SK-N-SH (cell line): Measurements from ENCODE around the gene PDE4B. TPM values are rescaled to one million over a fixed set of nuclear protein-coding genes. Genes with fewer than 3 reads are reported as not detected.
A peak's percentile ranks its signal among the peaks of the same experiment; 100 is the strongest.

ENCODE experiments used
- CTCF ChIA-PET: fragments of 300-600, 350-600 bp; formaldehyde crosslinking; extraction: SDS; loops from one replicate; lab custom pipeline; 2021; lab: Yijun Ruan, JAX
- POLR2A ChIA-PET: fragments of 350-600 bp; sonication (Branson Sonifier 250); formaldehyde crosslinking; extraction: SDS; loops from one replicate; lab custom pipeline; 2020; ENCODE audit warnings: antibody characterized with exemption, inconsistent platforms; lab: Yijun Ruan, JAX
- DNase-seq: peaks from one replicate; pipeline ENCODE4 v3.0.0; 2012
- H2AFZ ChIP-seq: fragments of 200-600 bp; sonication (generic); 2 replicates; pipeline ENCODE4 v1.8.1; 2016; ENCODE audit warnings: antibody characterized with exemption, mild to moderate bottlenecking, low read depth
- H3F3A ChIP-seq: fragments of 200-600 bp; sonication (generic); replicated peaks from 2 replicates; pipeline ENCODE3; 2016; ENCODE audit warnings: antibody characterized with exemption, mild to moderate bottlenecking; ENCODE audit not compliant: insufficient read depth
- H3K27ac ChIP-seq, 2 experiments: fragments of 200-500 bp in 1 of 2; fragments of 200-600 bp in 1 of 2; sonication (Bioruptor generic) in 1 of 2; sonication (generic), shearing (Covaris generic) in 1 of 2; 2 replicates each; pipeline versions ENCODE4 v1.5.1 to v1.6.1; 2014 to 2016; ENCODE audit warnings: low read depth in 2 of 2, inconsistent platforms in 1 of 2, low read length in 1 of 2, mild to moderate bottlenecking in 1 of 2, mixed read lengths in 1 of 2
- H3K27me3 ChIP-seq: fragments of 200-600 bp; sonication (generic), shearing (Covaris generic); 2 replicates; pipeline ENCODE4 v1.6.1; 2016; ENCODE audit warnings: mixed run types; ENCODE audit not compliant: insufficient read depth
- H3K36me3 ChIP-seq, 2 experiments: fragments of 200-500 bp in 1 of 2; fragments of 200-600 bp in 1 of 2; sonication (Bioruptor generic) in 1 of 2; sonication (generic) in 1 of 2; replicated peaks in 1 of 2; 2 replicates each; pipeline versions ENCODE3 to v1.5.1; 2014 to 2016; ENCODE audit warnings: low read length in 1 of 2, mild to moderate bottlenecking in 1 of 2; ENCODE audit not compliant: insufficient read depth in 2 of 2, control insufficient read depth in 1 of 2
- H3K4me1 ChIP-seq, 2 experiments: fragments of 200-500 bp in 1 of 2; fragments of 200-600 bp in 1 of 2; sonication (Bioruptor generic) in 1 of 2; sonication (generic), shearing (Covaris generic) in 1 of 2; 2 replicates each; pipeline versions ENCODE4 v1.5.1 to v1.6.1; 2014 to 2016; ENCODE audit warnings: low read depth in 1 of 2, low read length in 1 of 2, mixed run types in 1 of 2; ENCODE audit not compliant: insufficient read depth in 2 of 2, control insufficient read depth in 1 of 2
- H3K4me2 ChIP-seq: fragments of 200-600 bp; sonication (generic), shearing (Covaris generic); 2 replicates; pipeline ENCODE4 v1.6.1; 2017; ENCODE audit warnings: mixed run types
- H3K4me3 ChIP-seq, 2 experiments: fragments of 200-500 bp in 1 of 2; fragments of 200-600 bp in 1 of 2; sonication (Bioruptor generic) in 1 of 2; sonication (generic), shearing (Covaris generic) in 1 of 2; 2 replicates each; pipeline versions ENCODE4 v1.5.1 to v1.8.1; 2014 to 2016; ENCODE audit warnings: low read depth in 2 of 2, inconsistent platforms in 1 of 2, low read length in 1 of 2, mild to moderate bottlenecking in 1 of 2, mixed read lengths in 1 of 2, moderate library complexity in 1 of 2
- H3K79me2 ChIP-seq: fragments of 200-600 bp; sonication (generic); 2 replicates; pipeline ENCODE4 v1.8.1; 2017; ENCODE audit warnings: mild to moderate bottlenecking; ENCODE audit not compliant: insufficient read depth
- H3K9ac ChIP-seq: fragments of 200-600 bp; sonication (generic); 2 replicates; pipeline ENCODE4 v1.6.1; 2017; ENCODE audit warnings: mixed run types
- H3K9me2 ChIP-seq: fragments of 200-600 bp; sonication (generic); 2 replicates; pipeline ENCODE4 v1.6.1; 2017; ENCODE audit warnings: mixed run types
- H3K9me3 ChIP-seq: fragments of 200-600 bp; sonication (generic); 2 replicates; pipeline ENCODE4 v1.6.1; 2017; ENCODE audit warnings: mixed run types, mild to moderate bottlenecking, moderate library complexity
- H4K20me1 ChIP-seq: fragments of 200-600 bp; sonication (generic); 2 replicates; pipeline ENCODE4 v1.6.1; 2017; ENCODE audit warnings: mild to moderate bottlenecking, mixed run types; ENCODE audit not compliant: insufficient read depth
- ELF1 ChIP-seq: IDR thresholded peaks from 2 replicates; pipeline ENCODE4 v1.4.0; 2012
- EZH2phosphoT487 ChIP-seq: fragments of 200-600 bp; sonication (generic); IDR thresholded peaks from 2 replicates; pipeline ENCODE4 v1.6.1; 2017; ENCODE audit warnings: low read depth, mixed run types, mild to moderate bottlenecking, antibody characterized with exemption, moderate library complexity, borderline replicate concordance
- FOSL2 ChIP-seq: IDR thresholded peaks from 2 replicates; pipeline ENCODE4 v1.4.0; 2012; ENCODE audit warnings: low read depth, mild to moderate bottlenecking, moderate library complexity, borderline replicate concordance
- GABPA ChIP-seq: IDR thresholded peaks from 2 replicates; pipeline ENCODE4 v1.4.0; 2012; ENCODE audit warnings: low read depth, mild to moderate bottlenecking
- IRF3 ChIP-seq: fragments of 150-350 bp; IDR thresholded peaks from 2 replicates; pipeline ENCODE4 v1.6.1; 2016; ENCODE audit warnings: mild to moderate bottlenecking, low read depth, low read length
- JUND ChIP-seq: IDR thresholded peaks from 2 replicates; pipeline ENCODE4 v1.4.0; 2012
- MAX ChIP-seq: IDR thresholded peaks from 2 replicates; pipeline ENCODE4 v1.4.0; 2012; ENCODE audit warnings: low read depth
- PBX3 ChIP-seq: IDR thresholded peaks from 2 replicates; pipeline ENCODE4; 2012
- RAD21 ChIP-seq: IDR thresholded peaks from 2 replicates; pipeline ENCODE4 v1.6.1; 2012; ENCODE audit warnings: mild to moderate bottlenecking, low read length
- RCOR1 ChIP-seq: fragments of 150-350 bp; IDR thresholded peaks from 2 replicates; pipeline ENCODE4 v1.6.1; 2017; ENCODE audit warnings: antibody characterized with exemption, low read length
- SIN3A ChIP-seq: IDR thresholded peaks from 2 replicates; pipeline ENCODE4 v1.6.1; 2012; ENCODE audit warnings: low read depth, mild to moderate bottlenecking, low read length, moderate library complexity, borderline replicate concordance
- TAF1 ChIP-seq: IDR thresholded peaks from 2 replicates; pipeline ENCODE4 v1.6.1; 2012; ENCODE audit warnings: low read depth, mild to moderate bottlenecking, low read length, moderate library complexity, borderline replicate concordance
- TCF12 ChIP-seq: IDR thresholded peaks from 2 replicates; pipeline ENCODE4 v1.4.0; 2012
- TEAD4 ChIP-seq: IDR thresholded peaks from 2 replicates; pipeline ENCODE4 v1.4.0; 2012; ENCODE audit warnings: mild to moderate bottlenecking, borderline replicate concordance; ENCODE audit not compliant: insufficient read depth
- YY1 ChIP-seq: IDR thresholded peaks from 2 replicates; pipeline ENCODE4 v1.4.0; 2012; ENCODE audit warnings: low read depth, mild to moderate bottlenecking
- WGBS: methylation state at CpG from one replicate; pipeline ENCODE4 v1.1.6; 2017; ENCODE audit warnings: low lambda C conversion rate; 5-methylcytosine and 5-hydroxymethylcytosine counted together
- polyA plus RNA-seq, 3 experiments: library from polyadenylated mRNA; depleted of rRNA; stranded (reverse); fragments of >200 nt; gene quantifications; 2 replicates each; pipeline ENCODE4 v1.2.3, GENCODE V29; 2012

Gene PDE4B
- polyA plus RNA-seq, 1 of the 3 experiments (the other 2 are of a cell fraction): 1.9 TPM

GRCh38 chr1:66342707-66343106 is 550.0 kb downstream of the PDE4B start:
- Histone ChIP-seq H3K4me1 (peaks cover 0 to 2% of the 10 kb centered on the region in 2 experiments; a peak in 2 of 4 replicates), H3K9ac (no peak overlapping the region), H3K79me2 (no peaks in the 10 kb centered on the region), H3K9me3 (no peaks in the 10 kb centered on the region), H3F3A (no peaks in the 10 kb centered on the region), H3K27ac (no peak overlapping the region), H3K4me3 (no peak overlapping the region), H2AFZ (no peak overlapping the region), H4K20me1 (no peaks in the 10 kb centered on the region), H3K27me3 (no peaks in the 10 kb centered on the region), H3K36me3 (no peaks in the 10 kb centered on the region), H3K4me2 (no peak overlapping the region), H3K9me2 (no peaks in the 10 kb centered on the region)
- ChIA-PET CTCF (interaction anchor here (1.2 to 2.5 kb wide), 5 partner anchors 11 to 161 kb away, joined by 3 to 8 read pairs (median 4); no protein-coding TSS in a partner anchor), POLR2A (no interaction called here)
- DNase-seq: no peak
- 92% methylated on average over 7 of the region's 7 CpGs for WGBS
- no peak for TF ChIP-seq TEAD4
- no peak for TF ChIP-seq YY1
- no peak for TF ChIP-seq RAD21
- no peak for TF ChIP-seq IRF3
- TF ChIP-seq TCF12: no peak
- no peak for TF ChIP-seq MAX
- no peak for TF ChIP-seq SIN3A
- TF ChIP-seq EZH2phosphoT487: no peak
- TF ChIP-seq TAF1: no peak
- TF ChIP-seq RCOR1: no peak
- TF ChIP-seq JUND: no peak
- no peak for TF ChIP-seq PBX3
- TF ChIP-seq GABPA: no peak

GRCh38 chr1:66343569-66344325 is 551.1 kb downstream of the PDE4B start:
- 82% methylated on average over 1 of the region's 1 CpG for WGBS
- no peak overlapping the region for H3K4me3 ChIP-seq
- H3K79me2 ChIP-seq: no peaks in the 10 kb centered on the region
- ChIA-PET CTCF (interaction anchor here (1.2 to 2.5 kb wide), 5 partner anchors 13 to 160 kb away, joined by 3 to 8 read pairs (median 4); no protein-coding TSS in a partner anchor), POLR2A (no interaction called here)
- no peaks in the 10 kb centered on the region for H3K9me2 ChIP-seq
- H3K9ac ChIP-seq: no peak overlapping the region
- peak overlapping the region; percentile 47; the same call in 1 of the 2 replicates for H2AFZ ChIP-seq
- H3K9me3 ChIP-seq: no peaks in the 10 kb centered on the region
- DNase-seq: no peak
- H3K4me1 ChIP-seq: peaks cover 0 to 2% of the 10 kb centered on the region in 2 experiments; a peak in 2 of 4 replicates
- no peak overlapping the region for H3K4me2 ChIP-seq
- no peaks in the 10 kb centered on the region for H3K27me3 ChIP-seq
- no peaks in the 10 kb centered on the region for H4K20me1 ChIP-seq
- no peaks in the 10 kb centered on the region for H3F3A ChIP-seq
- no peak overlapping the region for H3K27ac ChIP-seq
- TF ChIP-seq FOSL2 (no peak), TCF12 (no peak), RAD21 (0 out of 2 replicates have a peak, but pooled peaks have one; percentile 6), ELF1 (no peak)
- no peaks in the 10 kb centered on the region for H3K36me3 ChIP-seq
